GM21786 (cell line): Measurements from ENCODE around the gene CRYBB3.
"Not testable (repeated sequence)": the region's sequence is repeated elsewhere in the genome, so short reads cannot be mapped to it uniquely, and the experiment has no call there.

Experiments used
- ATAC-seq: cut with Tn5 transposase; IDR thresholded peaks from one replicate; pipeline ENCODE4 v1.9.1; 2021; ENCODE audit not compliant: unreplicated experiment

CRYBB3 gene

GRCh38 chr22:25204547-25204946 is 4.9 kb downstream of the CRYBB3 start:
- ATAC-seq: not testable (repeated sequence)

- ATAC-seq: no peak
Observed at GRCh38 chr22:25205847-25206246, 6.2 kb downstream of the CRYBB3 start.

- ATAC-seq: no peak
Observed at GRCh38 chr22:25206998-25207397, 7.3 kb downstream of the CRYBB3 start.

GRCh38 chr22:25207553-25208157 is 8.0 kb downstream of the CRYBB3 start:
- no peak for ATAC-seq

- ATAC-seq: no peak
Observed at GRCh38 chr22:25208328-25208727, 8.7 kb downstream of the CRYBB3 start.

- ATAC-seq: no peak
Observed at GRCh38 chr22:25208743-25209505, 9.3 kb downstream of the CRYBB3 start.

GRCh38 chr22:25210793-25211192 is 11.1 kb downstream of the CRYBB3 start:
- ATAC-seq: no peak

GRCh38 chr22:25212337-25212736 is 12.7 kb downstream of the CRYBB3 start:
- no peak for ATAC-seq

GRCh38 chr22:25213221-25213620 is 13.6 kb downstream of the CRYBB3 start:
- no peak for ATAC-seq

GRCh38 chr22:25216230-25216629 is 16.6 kb downstream of the CRYBB3 start:
- ATAC-seq: no peak

GRCh38 chr22:25219211-25219689 is 19.6 kb downstream of the CRYBB3 start, which contains the start of gene CRYBB2:
CRYBB2 (plus strand) TSS chr22:25219639; CDS start chr22:25221430, 1,791 bp downstream.
- ATAC-seq: no peak

GRCh38 chr22:25219948-25220442 is 20.3 kb downstream of the CRYBB3 start:
- ATAC-seq: no peak

GRCh38 chr22:25221790-25222189 is 22.1 kb downstream of the CRYBB3 start:
- ATAC-seq: no peak

GRCh38 chr22:25223269-25223850 is 23.7 kb downstream of the CRYBB3 start:
- no peak for ATAC-seq

- no peak for ATAC-seq
Observed at GRCh38 chr22:25228822-25229221, 29.2 kb downstream of the CRYBB3 start.

GRCh38 chr22:25230760-25231159 is 31.1 kb downstream of the CRYBB3 start:
- not testable (repeated sequence) for ATAC-seq

- no peak for ATAC-seq
Observed at GRCh38 chr22:25232301-25232700, 32.6 kb downstream of the CRYBB3 start.

- not testable (repeated sequence) for ATAC-seq
Observed at GRCh38 chr22:25233706-25234105, 34.0 kb downstream of the CRYBB3 start.

- no peak for ATAC-seq
Observed at GRCh38 chr22:25235547-25236290, 36.1 kb downstream of the CRYBB3 start.

GRCh38 chr22:25236417-25236816 is 36.8 kb downstream of the CRYBB3 start:
- ATAC-seq: no peak

- ATAC-seq: no peak
Observed at GRCh38 chr22:25237503-25237902, 37.8 kb downstream of the CRYBB3 start.
